ENCODE results near the gene THOP1.

GRCh38 chr19:2840794-2841791 is 55.8 kb downstream of the THOP1 start, which contains the start of gene ZNF555:
- peak; percentile 40; the same call in 1 of the 2 replicates for TF ChIP-seq CTCF (IDR thresholded peaks at IDR 0.05; ENCODE audit: low read length)
- no peak for TF ChIP-seq EZH2 (IDR thresholded peaks at IDR 0.05; ENCODE audit: borderline replicate concordance, low read length)
